Left cardiac atrium (tissue), 4 donors: ENCODE data around the gene GPS1. TPM values are rescaled to one million over a fixed set of nuclear protein-coding genes. Genes with fewer than 3 reads are reported as not detected.

Experiments used
- ATAC-seq, 2 donors: fragments of 200-7000 bp; cut with Tn5 transposase; one replicate each; pipeline ENCODE4 v1.9.1; 2020; ENCODE audit warnings: mild to moderate bottlenecking in 2 of 2, moderate library complexity in 2 of 2
- DNase-seq: peaks from one replicate; pipeline ENCODE4 v3.0.0-alpha.2; 2020
- intact Hi-C, 2 donors: fragments of 100-400 bp; cut with DNase I; formaldehyde crosslinking; loops; one replicate each; pipeline versions ENCODE4 v1.14.1 to v1.15.1; 2022 to 2023
- long read RNA-seq: library from polyadenylated mRNA; unstranded; transcript quantifications from one replicate; pipeline ENCODE4 v2.0.0, GENCODE V29; 2021
- total RNA-seq, 2 donors: library from RNA; stranded (reverse); fragmentation: NEBNext Ultra II Directional; extraction: Animal tissue kit (Norgen Biotek cat#: 25700); gene quantifications; one replicate each; pipeline ENCODE4 v1.2.1, GENCODE V29; 2021
- donor health status: DM: no; HTN: yes; CAD: no.
- donor health status: DM: no; HTN: yes; CAD: no; lungs with severe emphysema.
- donor health status: DM: yes; HTN: yes; CAD: no.
- donor health status: Dilated cardiomyopathy.

The GPS1 gene
- total RNA-seq: 10 to 100 TPM; 72.2 to 79.3 TPM
- long read RNA-seq, transcript GPS1-226 (13 exons, 1,839 nt): minor isoform, 33 of 267 reads
- long read RNA-seq, transcript GPS1-208 (13 exons, 1,874 nt): major isoform, 164 of 267 reads
- long read RNA-seq, transcript GPS1-201 (13 exons, 1,842 nt): minor isoform, 35 of 267 reads
- long read RNA-seq, transcript GPS1-228 (13 exons, 1,825 nt): minor isoform, 5 of 267 reads
- long read RNA-seq, partial matches to known transcripts: 6 of 267 reads
- long read RNA-seq, other reads (novel, unspliced or antisense): 18 of 267 reads

GRCh38 chr17:82051776-82052637, at the start of gene GPS1, which contains the start of gene RFNG:
Gene GPS1 (plus strand): TSS chr17:82051898. CDS start chr17:82051932, 34 bp downstream.
Gene RFNG (minus strand): TSS chr17:82051811. CDS start chr17:82051766, 45 bp downstream.
- ATAC-seq: peak; percentile 63 to 84
- peak; percentile 86 for DNase-seq
- intact Hi-C loops: no loop called here

- ATAC-seq (peak; percentile 71 to 79), DNase-seq (peak; percentile 82)
- intact Hi-C loops: no loop called here
Measured at GRCh38 chr17:82003411-82004381, 48.0 kb upstream of the GPS1 start.

GRCh38 chr17:82004517-82005455, 46.9 kb upstream of the GPS1 start:
- DNase-seq (no peak), ATAC-seq (no peak)
- intact Hi-C loops: no loop called here

- no peak for DNase-seq
- intact Hi-C loops: no loop called here
- no peak for ATAC-seq
Measured at GRCh38 chr17:82005701-82006348, 45.9 kb upstream of the GPS1 start.

- ATAC-seq: peak in 1 of 2 donors; percentile 24
- peak; percentile 54 for DNase-seq
- intact Hi-C loops: no loop called here
Measured at GRCh38 chr17:82006468-82007227, 45.0 kb upstream of the GPS1 start.

GRCh38 chr17:82007228-82007494, 44.5 kb upstream of the GPS1 start:
- ATAC-seq (no peak), DNase-seq (no peak)
- intact Hi-C loops: no loop called here

- intact Hi-C loops: no loop called here
- DNase-seq (no peak), ATAC-seq (no peak)
Measured at GRCh38 chr17:82007495-82008257, 44.0 kb upstream of the GPS1 start.

GRCh38 chr17:82008258-82008940, 43.3 kb upstream of the GPS1 start:
- ATAC-seq: no peak
- intact Hi-C loops: no loop called here
- no peak for DNase-seq

GRCh38 chr17:82008941-82009405, 42.7 kb upstream of the GPS1 start:
- intact Hi-C loops: no loop called here
- DNase-seq (no peak), ATAC-seq (no peak)

GRCh38 chr17:82009413-82009812, 42.3 kb upstream of the GPS1 start:
- intact Hi-C loops: no loop called here

GRCh38 chr17:82010575-82011525, 40.8 kb upstream of the GPS1 start:
- intact Hi-C loops: loop anchor here in 1 of 2 donors (5.0 kb wide), 1 partner anchor 54 kb away; no protein-coding TSS in a partner anchor
- ATAC-seq (no peak), DNase-seq (no peak)

More at GRCh38 chr17:82009413-82009812, 42.3 kb upstream of the GPS1 start:
- no peak for DNase-seq
- ATAC-seq: no peak

GRCh38 chr17:82011617-82012187, 40.0 kb upstream of the GPS1 start:
- DNase-seq (no peak), ATAC-seq (no peak)
- intact Hi-C loops: loop anchor here in 1 of 2 donors (5.0 kb wide), 1 partner anchor 54 kb away; no protein-coding TSS in a partner anchor

GRCh38 chr17:82012261-82012639, 39.4 kb upstream of the GPS1 start:
- DNase-seq (no peak), ATAC-seq (no peak)
- intact Hi-C loops: loop anchor here in 1 of 2 donors (5.0 kb wide), 1 partner anchor 55 kb away; no protein-coding TSS in a partner anchor
